IPS-20b (cell line): ENCODE measurements around the gene HNRNPA2B1.
"Not testable (repeated sequence)": the region's sequence is repeated elsewhere in the genome, so short reads cannot be mapped to it uniquely, and the experiment has no call there.

Source experiments
- H3K27ac ChIP-seq: one replicate; pipeline ENCODE4 v1.5.1; 2013; ENCODE audit warnings: low read length
- H3K27me3 ChIP-seq: 2 replicates; pipeline ENCODE4 v1.6.1; 2013; ENCODE audit warnings: mild to moderate bottlenecking, low read length, inconsistent platforms; ENCODE audit not compliant: insufficient read depth
- H3K36me3 ChIP-seq: 2 replicates; pipeline ENCODE4 v1.6.1; 2013; ENCODE audit warnings: low read depth, mild to moderate bottlenecking, inconsistent platforms, low read length, moderate library complexity; ENCODE audit not compliant: insufficient read depth
- H3K4me1 ChIP-seq: 2 replicates; pipeline ENCODE4 v1.6.1; 2013; ENCODE audit warnings: mild to moderate bottlenecking, control low read depth, inconsistent platforms, low read length, moderate library complexity; ENCODE audit not compliant: insufficient read depth
- H3K4me3 ChIP-seq: 2 replicates; pipeline ENCODE4 v1.5.1; 2013; ENCODE audit warnings: mild to moderate bottlenecking, low read length, inconsistent platforms
- H3K9ac ChIP-seq: 2 replicates; pipeline ENCODE4 v1.6.1; 2013; ENCODE audit warnings: low read depth, mild to moderate bottlenecking, inconsistent platforms, low read length, moderate library complexity
- H3K9me3 ChIP-seq: 2 replicates; pipeline ENCODE4 v1.6.1; 2013; ENCODE audit warnings: mild to moderate bottlenecking, low read depth, low read length, inconsistent platforms; ENCODE audit not compliant: insufficient read depth

HNRNPA2B1 gene

GRCh38 chr7:26181474-26182227 lies 18.9 kb downstream of the HNRNPA2B1 start:
- Histone ChIP-seq H3K9ac (no peak overlapping the region), H3K27ac (no peak overlapping the region), H3K4me1 (no peaks in the 10 kb centered on the region), H3K9me3 (no peaks in the 10 kb centered on the region), H3K36me3 (peaks cover 69% of the 10 kb centered on the region), H3K27me3 (no peaks in the 10 kb centered on the region), H3K4me3 (no peak overlapping the region)

GRCh38 chr7:26180792-26181198 lies 19.8 kb downstream of the HNRNPA2B1 start:
- Histone ChIP-seq H3K27ac (no peak overlapping the region), H3K4me3 (no peak overlapping the region), H3K9ac (no peak overlapping the region)

GRCh38 chr7:26179826-26180497 lies 20.6 kb downstream of the HNRNPA2B1 start:
- Histone ChIP-seq H3K36me3 (peaks cover 60% of the 10 kb centered on the region), H3K9ac (no peak overlapping the region), H3K27me3 (no peaks in the 10 kb centered on the region), H3K4me1 (no peaks in the 10 kb centered on the region), H3K9me3 (no peaks in the 10 kb centered on the region), H3K27ac (no peak overlapping the region), H3K4me3 (no peak overlapping the region)

More at GRCh38 chr7:26180792-26181198, 19.8 kb downstream of the HNRNPA2B1 start:
- H3K4me1 ChIP-seq, result no peaks in the 10 kb centered on the region
- no peaks in the 10 kb centered on the region for H3K27me3 ChIP-seq
- no peaks in the 10 kb centered on the region for H3K9me3 ChIP-seq
- peaks cover 69% of the 10 kb centered on the region for H3K36me3 ChIP-seq

- Histone ChIP-seq H3K9ac (no peak overlapping the region), H3K4me3 (no peak overlapping the region), H3K4me1 (no peaks in the 10 kb centered on the region), H3K27me3 (no peaks in the 10 kb centered on the region), H3K27ac (no peak overlapping the region), H3K36me3 (peaks cover 58% of the 10 kb centered on the region), H3K9me3 (peaks cover under 1% of the 10 kb centered on the region; the same call in 1 of the 2 replicates)
Measured at GRCh38 chr7:26179422-26179821, 21.1 kb downstream of the HNRNPA2B1 start.

- H3K9ac ChIP-seq, result no peak overlapping the region
- H3K27ac ChIP-seq, result no peak overlapping the region
- H3K36me3 ChIP-seq, result peaks cover 53% of the 10 kb centered on the region
- H3K4me3 ChIP-seq, result no peak overlapping the region
- H3K9me3 ChIP-seq, result peaks cover 3% of the 10 kb centered on the region; the same call in 1 of the 2 replicates
- H3K27me3 ChIP-seq, result no peaks in the 10 kb centered on the region
- H3K4me1 ChIP-seq, result no peaks in the 10 kb centered on the region
Measured at GRCh38 chr7:26178272-26178960, 22.1 kb downstream of the HNRNPA2B1 start.

GRCh38 chr7:26177269-26177668 lies 23.3 kb downstream of the HNRNPA2B1 start:
- H3K36me3 ChIP-seq, result peaks cover 53% of the 10 kb centered on the region
- H3K9ac ChIP-seq, H3K27ac ChIP-seq, H3K4me1 ChIP-seq, H3K9me3 ChIP-seq, H3K27me3 ChIP-seq, H3K4me3 ChIP-seq: not testable (repeated sequence)

- not testable (repeated sequence) for H3K27me3 ChIP-seq, H3K27ac ChIP-seq, H3K9me3 ChIP-seq, H3K9ac ChIP-seq, H3K4me1 ChIP-seq, H3K4me3 ChIP-seq
- peaks cover 51% of the 10 kb centered on the region for H3K36me3 ChIP-seq
Measured at GRCh38 chr7:26176696-26177095, 23.9 kb downstream of the HNRNPA2B1 start.

GRCh38 chr7:26175903-26176302 lies 24.6 kb downstream of the HNRNPA2B1 start:
- H3K4me1 ChIP-seq, H3K4me3 ChIP-seq, H3K27ac ChIP-seq, H3K9me3 ChIP-seq, H3K27me3 ChIP-seq, H3K9ac ChIP-seq: not testable (repeated sequence)
- H3K36me3 ChIP-seq, result peaks cover 50% of the 10 kb centered on the region

- Histone ChIP-seq H3K27ac (no peak overlapping the region), H3K9me3 (peaks cover 3% of the 10 kb centered on the region; the same call in 1 of the 2 replicates), H3K9ac (no peak overlapping the region), H3K4me1 (peaks cover 9% of the 10 kb centered on the region; the same call in 1 of the 2 replicates), H3K36me3 (peaks cover 25% of the 10 kb centered on the region; the same call in 1 of the 2 replicates), H3K27me3 (no peaks in the 10 kb centered on the region), H3K4me3 (no peak overlapping the region)
Measured at GRCh38 chr7:26172048-26172447, 28.5 kb downstream of the HNRNPA2B1 start.

GRCh38 chr7:26171601-26172000 lies 28.9 kb downstream of the HNRNPA2B1 start:
- H3K27ac ChIP-seq, result no peak overlapping the region
- H3K4me3 ChIP-seq, result no peak overlapping the region

GRCh38 chr7:26170663-26171062 lies 29.9 kb downstream of the HNRNPA2B1 start:
- H3K27me3 ChIP-seq, result no peaks in the 10 kb centered on the region
- H3K9me3 ChIP-seq, result peaks cover 3% of the 10 kb centered on the region; the same call in 1 of the 2 replicates
- no peak overlapping the region for H3K9ac ChIP-seq
- no peak overlapping the region for H3K27ac ChIP-seq
- peaks cover 20% of the 10 kb centered on the region for H3K4me1 ChIP-seq
- peaks cover 25% of the 10 kb centered on the region; the same call in 1 of the 2 replicates for H3K36me3 ChIP-seq
- H3K4me3 ChIP-seq, result no peak overlapping the region

More at GRCh38 chr7:26171601-26172000, 28.9 kb downstream of the HNRNPA2B1 start:
- Histone ChIP-seq H3K36me3 (peaks cover 25% of the 10 kb centered on the region; the same call in 1 of the 2 replicates), H3K4me1 (peaks cover 13% of the 10 kb centered on the region), H3K9me3 (peaks cover 3% of the 10 kb centered on the region; the same call in 1 of the 2 replicates), H3K9ac (no peak overlapping the region), H3K27me3 (no peaks in the 10 kb centered on the region)
